Heart right ventricle (tissue), 16 donors: ENCODE data around the gene NPAS1. TPM values are rescaled to one million over a fixed set of nuclear protein-coding genes. Genes with fewer than 3 reads are reported as not detected.

ENCODE experiments used
- ATAC-seq, 8 donors: fragments of 200-7000 bp; cut with Tn5 transposase; one replicate each; pipeline ENCODE4 v1.9.1; 2020; ENCODE audit warnings: mild to moderate bottlenecking in 8 of 8, moderate library complexity in 8 of 8, moderate number of reproducible peaks in 1 of 8
- DNase-seq, 2 donors: peaks; one replicate each; pipeline ENCODE4 v3.0.0-alpha.2; 2020
- H3K27ac ChIP-seq, 10 donors: fragments of 200-600 bp; sonication (generic) in 2 of 10; one replicate each; pipeline versions ENCODE4 v1.5.0 to v1.8.0; 2020 to 2022; ENCODE audit warnings: mild to moderate bottlenecking in 3 of 10
- H3K27me3 ChIP-seq, 7 donors: fragments of 200-600 bp; one replicate each; pipeline ENCODE4 v1.8.0; 2021 to 2022; ENCODE audit warnings: mild to moderate bottlenecking in 2 of 7
- H3K36me3 ChIP-seq, 9 donors: fragments of 200-600 bp; sonication (generic) in 1 of 9; one replicate each; pipeline versions ENCODE4 v1.5.0 to v1.8.0; 2020 to 2022; ENCODE audit warnings: mild to moderate bottlenecking in 2 of 9
- H3K4me1 ChIP-seq, 9 donors: fragments of 200-600 bp; sonication (generic) in 1 of 9; one replicate each; pipeline versions ENCODE4 v1.5.0 to v1.8.0; 2020 to 2022; ENCODE audit warnings: mild to moderate bottlenecking in 4 of 9
- H3K4me3 ChIP-seq, 10 donors: fragments of 200-600 bp; sonication (generic) in 2 of 10; one replicate each; pipeline versions ENCODE4 v1.5.0 to v1.8.0; 2020 to 2022; ENCODE audit warnings: mild to moderate bottlenecking in 7 of 10, moderate library complexity in 2 of 10
- H3K9me3 ChIP-seq, 11 donors: fragments of 200-600 bp in 10 of 11; sonication (generic) in 2 of 11; one replicate each; pipeline versions ENCODE4 v1.5.0 to v1.8.0; 2013 to 2022; ENCODE audit warnings: mild to moderate bottlenecking in 2 of 11, control low read depth in 1 of 11, moderate library complexity in 1 of 11
- WGBS, 2 donors: extraction: QIAGEN DNeasy Blood & Tissue Kit; methylation state at CpG; one replicate each; pipeline ENCODE4 v1.1.7; 2013; ENCODE audit warnings: inconsistent platforms in 1 of 2; 5-methylcytosine and 5-hydroxymethylcytosine counted together
- intact Hi-C, 10 donors: fragments of 100-400 bp; cut with DNase I; formaldehyde crosslinking; loops; one replicate each; pipeline versions ENCODE4 v1.11.1 to v1.14.2; 2022
- polyA plus RNA-seq, 2 donors: library from polyadenylated mRNA; stranded (reverse); fragments of 200-250 nt; gene quantifications; one replicate each; pipeline ENCODE4 v1.2.3, GENCODE V29; 2013
- total RNA-seq, 10 donors: library from RNA; stranded (reverse); fragmentation: NEBNext Ultra II Directional in 3 of 10; extraction: Animal tissue kit (Norgen Biotek cat#: 25700) in 3 of 10; gene quantifications; one replicate each; pipeline versions ENCODE4 v1.2.1 to v1.2.4, GENCODE V29; 2021 to 2023
- TF ChIP-seq, protein P1 (sequence below), 9 donors: fragments of 200-600 bp; sonication (generic) in 2 of 9; IDR thresholded peaks; one replicate each; pipeline versions ENCODE4 v1.5.0 to v1.8.0; 2021 to 2022; ENCODE audit warnings: antibody characterized with exemption in 9 of 9, mild to moderate bottlenecking in 5 of 9, moderate library complexity in 1 of 9
- donor health status: Arrhythmogenic right ventricular cardiomyopathy.
- donor health status: ischemic (EF 13 %, LVEDD 7.1; RV severe dilation, severe dysfunction).
- donor health status: healthy with polysubstance abuse.
- donor health status: DM: no; HTN: yes; CAD: no.
- donor health status: DM: no; HTN: no; CAD: no.
- donor health status: ischemic (EF 25% LVEDD 6.9; RV normal size, moderate dysfunction).
- donor health status: ischemic (EF 25% LVEDD 5.7; RV mildly dilated, moderate dysfunction).
- donor health status: healthy.
- donor health status: DM: yes; HTN: yes; CAD: no.
- donor health status: Ischemic cardiomyopathy.
- donor health status: ischemic (EF 35%, LVEDD 5.7; RV mildly dilated, moderate dysfunction).
- donor health status: nonischemic (EF 11% LVEDD 7.7; RV severe dilation, severe dysfunction).
- donor health status: DM: yes; HTN: yes; CAD: no.
- donor health status: PGD.
- donor health status: ischemic (EF 29% LVEDD 5.4; RV normal size, mild dysfunction).
- donor health status: nonischemic (EF 23%, LVEDD 6.1; RV moderate dilation, normal function).

The NPAS1 gene
- total and polyA plus RNA-seq, 12 donors, result 0.17 to 1.3 (median 0.40) TPM; not detected in 2

DNA sequence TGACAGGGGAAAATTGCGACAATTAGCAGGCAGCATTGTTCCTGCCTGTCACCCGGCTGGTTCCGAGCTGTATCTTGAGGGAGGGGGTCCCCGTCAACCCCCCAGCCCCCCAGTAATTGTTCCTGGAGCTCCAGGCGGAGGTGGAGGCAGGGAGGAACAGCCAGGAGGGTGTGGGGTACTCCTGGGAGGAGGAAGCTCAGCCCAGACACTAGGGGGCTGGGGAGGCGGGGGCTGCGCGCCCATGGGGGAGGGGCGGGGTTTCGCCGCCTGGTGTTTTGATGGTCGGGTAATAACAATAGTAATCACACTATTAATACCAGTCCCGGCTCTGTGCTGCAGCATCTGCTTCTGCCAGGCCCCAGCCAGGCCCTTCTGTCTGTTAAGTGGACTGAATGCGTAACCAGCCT is 8.6 kb downstream of the NPAS1 start:
- TF ChIP-seq, protein P1, sequence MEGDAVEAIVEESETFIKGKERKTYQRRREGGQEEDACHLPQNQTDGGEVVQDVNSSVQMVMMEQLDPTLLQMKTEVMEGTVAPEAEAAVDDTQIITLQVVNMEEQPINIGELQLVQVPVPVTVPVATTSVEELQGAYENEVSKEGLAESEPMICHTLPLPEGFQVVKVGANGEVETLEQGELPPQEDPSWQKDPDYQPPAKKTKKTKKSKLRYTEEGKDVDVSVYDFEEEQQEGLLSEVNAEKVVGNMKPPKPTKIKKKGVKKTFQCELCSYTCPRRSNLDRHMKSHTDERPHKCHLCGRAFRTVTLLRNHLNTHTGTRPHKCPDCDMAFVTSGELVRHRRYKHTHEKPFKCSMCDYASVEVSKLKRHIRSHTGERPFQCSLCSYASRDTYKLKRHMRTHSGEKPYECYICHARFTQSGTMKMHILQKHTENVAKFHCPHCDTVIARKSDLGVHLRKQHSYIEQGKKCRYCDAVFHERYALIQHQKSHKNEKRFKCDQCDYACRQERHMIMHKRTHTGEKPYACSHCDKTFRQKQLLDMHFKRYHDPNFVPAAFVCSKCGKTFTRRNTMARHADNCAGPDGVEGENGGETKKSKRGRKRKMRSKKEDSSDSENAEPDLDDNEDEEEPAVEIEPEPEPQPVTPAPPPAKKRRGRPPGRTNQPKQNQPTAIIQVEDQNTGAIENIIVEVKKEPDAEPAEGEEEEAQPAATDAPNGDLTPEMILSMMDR (IDR thresholded peaks at IDR 0.05), result no peak
- Histone ChIP-seq H3K27ac (no peak overlapping the region), H3K4me1 (peaks cover 0 to 7% (median 0%) of the 10 kb centered on the region in 9 donors), H3K9me3 (no peaks in the 10 kb centered on the region), H3K27me3 (peaks cover 5 to 93% (median 82%) of the 10 kb centered on the region in 7 donors), H3K4me3 (no peak overlapping the region), H3K36me3 (no peaks in the 10 kb centered on the region)
- intact Hi-C loops, result no loop called here
- ATAC-seq, result no peak
- 16 to 18% methylated on average over 14 of the region's 14 CpGs for WGBS, 2 donors
- no peak for DNase-seq

DNA sequence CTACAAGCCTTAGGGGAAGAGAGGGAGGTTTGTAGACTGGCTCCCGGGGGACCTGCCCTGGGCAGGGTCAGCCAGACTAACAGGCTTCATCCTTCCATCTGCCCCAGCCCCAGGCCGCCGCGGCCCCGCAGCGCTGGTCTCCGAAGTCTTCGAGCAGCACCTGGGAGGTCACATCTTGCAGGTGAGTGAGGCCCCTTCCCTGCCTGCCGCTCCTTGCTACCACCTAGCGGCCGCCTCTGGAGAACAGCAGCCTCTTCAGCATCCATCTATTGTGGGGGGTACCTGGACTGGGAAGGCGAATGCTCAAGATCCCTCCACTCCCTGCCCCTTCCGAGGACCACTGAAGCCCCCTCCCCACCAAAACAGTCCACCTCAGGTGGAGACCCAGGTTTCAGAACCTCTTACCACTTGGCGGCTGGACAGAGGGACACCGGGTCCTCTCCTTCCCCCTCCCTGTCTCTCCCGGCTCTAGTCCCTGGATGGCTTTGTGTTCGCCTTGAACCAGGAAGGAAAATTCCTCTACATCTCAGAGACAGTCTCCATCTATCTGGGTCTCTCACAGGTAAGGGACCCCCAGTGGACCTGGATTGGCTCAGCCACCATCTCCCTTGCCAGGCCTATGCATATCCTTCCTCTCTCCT is 12.7 kb downstream of the NPAS1 start:
- WGBS, 2 donors, result 17 to 18% methylated on average over 17 of the region's 17 CpGs
- Histone ChIP-seq H3K4me3 (no peak overlapping the region), H3K36me3 (no peaks in the 10 kb centered on the region), H3K27ac (no peak overlapping the region), H3K4me1 (peaks cover 0 to 17% (median 9%) of the 10 kb centered on the region in 9 donors), H3K9me3 (no peaks in the 10 kb centered on the region), H3K27me3 (peaks cover 0 to 54% (median 50%) of the 10 kb centered on the region in 7 donors)
- TF ChIP-seq, protein P1 (IDR thresholded peaks at IDR 0.05), result peak; percentile 51 to 84 (median 76)
- DNase-seq (peak in 1 of 2 donors; percentile 48), ATAC-seq (peak in 4 of 8 donors; percentile 21 to 32 (median 27))
- intact Hi-C loops, result loop anchor here in 5 of 10 donors (1.0 to 10.0 kb wide), 3 partner anchors 93 to 176 kb away; no protein-coding TSS in a partner anchor

- peaks cover 0 to 25% (median 21%) of the 10 kb centered on the region in 7 donors for H3K27me3 ChIP-seq
- intact Hi-C loops, result loop anchor here in 9 of 10 donors (2.0 to 10.0 kb wide), 6 partner anchors 23 to 97 kb away; partner anchors contain the start of gene SAE1 (in 1 of the 9)
Observed at GRCh38 chr19:47035127-47036096, 15.8 kb downstream of the NPAS1 start.

More at GRCh38 chr19:47035127-47036096, 15.8 kb downstream of the NPAS1 start:
- H3K4me1 ChIP-seq, result peaks cover 0 to 17% (median 9%) of the 10 kb centered on the region in 9 donors
- no peaks in the 10 kb centered on the region for H3K36me3 ChIP-seq
- H3K27ac ChIP-seq, result peak overlapping the region in 1 of 10 donors; percentile 26
- ATAC-seq (peak; percentile 87 to 95 (median 92)), DNase-seq (peak; percentile 82 to 90)
- TF ChIP-seq, protein P1 (IDR thresholded peaks at IDR 0.05), result peak; percentile 91 to 99 (median 97)
- WGBS, 2 donors, result 13% methylated on average over 35 of the region's 35 CpGs
- no peaks in the 10 kb centered on the region for H3K9me3 ChIP-seq
- peak overlapping the region; percentile 1 to 57 (median 48) for H3K4me3 ChIP-seq
